Ascending aorta (tissue), 2 donors: ENCODE results near the gene TMEM242. TPM values are rescaled to one million over a fixed set of nuclear protein-coding genes. Genes with fewer than 3 reads are reported as not detected.

Experiments used
- DNase-seq, 2 donors: peaks; one replicate each; pipeline ENCODE4 v3.0.0-alpha.2; 2019; ENCODE audit warnings: low spot score in 2 of 2
- H3K27ac ChIP-seq, 2 donors: fragments of 200-600 bp; sonication (generic); one replicate each; pipeline ENCODE4 v1.5.1; 2016 to 2017; ENCODE audit warnings: mild to moderate bottlenecking in 1 of 2
- H3K27me3 ChIP-seq: fragments of 200-600 bp; sonication (generic); one replicate; pipeline ENCODE4 v1.5.1; 2017
- H3K36me3 ChIP-seq, 2 donors: fragments of 200-600 bp; sonication (generic); one replicate each; pipeline ENCODE4 v1.5.1; 2016
- H3K4me1 ChIP-seq, 2 donors: fragments of 200-600 bp; sonication (generic); one replicate each; pipeline ENCODE4 v1.5.1; 2016 to 2017; ENCODE audit warnings: mild to moderate bottlenecking in 1 of 2
- H3K4me3 ChIP-seq, 2 donors: fragments of 200-600 bp; sonication (generic); one replicate each; pipeline ENCODE4 v1.5.1; 2016 to 2017; ENCODE audit warnings: mild to moderate bottlenecking in 1 of 2
- H3K9me3 ChIP-seq, 2 donors: fragments of 200-600 bp; sonication (generic); one replicate each; pipeline ENCODE4 v1.5.1; 2016
- intact Hi-C: fragments of 100-400 bp; cut with DNase I; formaldehyde crosslinking; loops from one replicate; pipeline ENCODE4 v1.15.1; 2023
- total RNA-seq: library from RNA; depleted of rRNA; stranded (reverse); fragments of >200 nt; gene quantifications from one replicate; pipeline ENCODE4 v1.1.0, GENCODE V29; 2016
- TF ChIP-seq, protein P1 (sequence below), 3 experiments: fragments of 200-600 bp in 2 of 3; fragments of 450-650 bp in 1 of 3; sonication (generic) in 2 of 3; IDR thresholded peaks; one replicate each; pipeline ENCODE4 v1.5.1; 2016 to 2019; ENCODE audit warnings: antibody characterized with exemption in 3 of 3, mild to moderate bottlenecking in 1 of 3, moderate library complexity in 1 of 3

TMEM242 gene
- total RNA-seq, 1 donor from 2014 or later = 2.3 TPM

DNA sequence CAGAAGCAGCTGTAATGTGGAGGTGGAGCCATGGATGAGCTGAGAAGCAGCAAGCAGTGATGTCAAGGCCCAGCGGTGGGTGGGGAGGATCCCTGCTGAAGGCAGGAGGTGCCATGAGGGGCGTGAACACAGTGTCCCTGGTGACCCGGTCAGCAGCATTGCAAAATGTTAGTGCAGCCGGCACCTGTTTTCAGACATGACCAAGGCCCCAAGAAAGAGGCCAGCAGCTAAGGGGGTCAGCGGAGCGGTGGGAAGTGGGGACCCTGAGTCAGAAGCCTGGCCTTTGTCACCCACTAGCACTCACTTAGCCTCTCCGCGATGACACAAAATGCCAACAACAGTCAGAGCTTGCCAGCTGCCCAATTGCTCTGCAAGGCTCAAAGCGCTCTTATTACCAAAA lies 51.9 kb downstream of the TMEM242 start:
- Histone ChIP-seq H3K4me1 (peaks cover 14 to 40% of the 10 kb centered on the region in 2 donors), H3K36me3 (no peaks in the 10 kb centered on the region), H3K4me3 (no peak overlapping the region), H3K27me3 (no peaks in the 10 kb centered on the region), H3K9me3 (no peaks in the 10 kb centered on the region), H3K27ac (peak overlapping the region; percentile 97 to 98)
- TF ChIP-seq, protein P1, sequence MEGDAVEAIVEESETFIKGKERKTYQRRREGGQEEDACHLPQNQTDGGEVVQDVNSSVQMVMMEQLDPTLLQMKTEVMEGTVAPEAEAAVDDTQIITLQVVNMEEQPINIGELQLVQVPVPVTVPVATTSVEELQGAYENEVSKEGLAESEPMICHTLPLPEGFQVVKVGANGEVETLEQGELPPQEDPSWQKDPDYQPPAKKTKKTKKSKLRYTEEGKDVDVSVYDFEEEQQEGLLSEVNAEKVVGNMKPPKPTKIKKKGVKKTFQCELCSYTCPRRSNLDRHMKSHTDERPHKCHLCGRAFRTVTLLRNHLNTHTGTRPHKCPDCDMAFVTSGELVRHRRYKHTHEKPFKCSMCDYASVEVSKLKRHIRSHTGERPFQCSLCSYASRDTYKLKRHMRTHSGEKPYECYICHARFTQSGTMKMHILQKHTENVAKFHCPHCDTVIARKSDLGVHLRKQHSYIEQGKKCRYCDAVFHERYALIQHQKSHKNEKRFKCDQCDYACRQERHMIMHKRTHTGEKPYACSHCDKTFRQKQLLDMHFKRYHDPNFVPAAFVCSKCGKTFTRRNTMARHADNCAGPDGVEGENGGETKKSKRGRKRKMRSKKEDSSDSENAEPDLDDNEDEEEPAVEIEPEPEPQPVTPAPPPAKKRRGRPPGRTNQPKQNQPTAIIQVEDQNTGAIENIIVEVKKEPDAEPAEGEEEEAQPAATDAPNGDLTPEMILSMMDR (IDR thresholded peaks at IDR 0.05) = no peak
- peak in 1 of 2 donors; percentile 59 for DNase-seq
- intact Hi-C loops = loop anchor here (5.0 kb wide), 2 partner anchors 249 to 494 kb away; partner anchors contain the start of gene ARID1B

DNA sequence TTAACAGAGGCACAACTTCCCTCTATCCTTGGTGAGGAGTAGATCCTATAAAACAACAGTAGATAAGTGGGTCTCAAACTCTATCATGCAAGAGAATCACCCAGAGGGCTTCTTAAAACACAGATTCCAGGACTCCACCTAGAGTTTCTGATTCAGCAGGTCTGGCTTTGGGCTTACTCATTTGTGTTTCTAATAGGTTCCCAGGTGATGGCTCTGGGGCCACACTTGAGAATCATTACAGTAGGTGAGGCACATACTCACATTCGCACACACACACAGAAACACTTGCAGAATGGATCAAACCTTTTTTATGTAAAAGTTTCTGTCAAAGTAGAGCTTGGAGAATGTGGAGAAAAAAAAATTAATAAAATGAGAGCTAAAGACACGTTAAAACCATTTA lies 52.4 kb downstream of the TMEM242 start:
- peak in 1 of 2 donors; percentile 50 for DNase-seq
- TF ChIP-seq, protein P1 (IDR thresholded peaks at IDR 0.05) = no peak
- H3K4me1 ChIP-seq = peaks cover 14 to 40% of the 10 kb centered on the region in 2 donors
- H3K27ac ChIP-seq = peak overlapping the region; percentile 97 to 98
- intact Hi-C loops = loop anchor here (5.0 kb wide), 2 partner anchors 249 to 494 kb away; partner anchors contain the start of gene ARID1B
- no peaks in the 10 kb centered on the region for H3K9me3 ChIP-seq
- H3K27me3 ChIP-seq = no peaks in the 10 kb centered on the region
- no peak overlapping the region for H3K4me3 ChIP-seq
- H3K36me3 ChIP-seq = no peaks in the 10 kb centered on the region

DNA sequence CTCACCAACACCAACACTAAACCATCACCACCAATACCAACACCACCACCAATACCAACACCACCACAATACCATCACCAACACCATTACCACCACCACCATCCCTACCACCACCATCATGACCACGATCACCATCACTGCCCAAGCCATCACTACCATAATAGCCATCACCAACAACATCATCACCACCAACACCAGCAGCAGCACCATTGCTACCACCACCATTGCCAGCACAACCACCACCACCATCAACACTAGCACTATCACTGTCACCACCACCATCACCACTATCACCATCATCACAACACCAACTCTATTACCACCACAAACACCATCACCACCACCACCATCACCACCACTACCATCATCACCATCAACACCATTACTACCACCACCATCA lies 53.0 kb downstream of the TMEM242 start:
- intact Hi-C loops = loop anchor here (5.0 kb wide), 2 partner anchors 248 to 493 kb away; partner anchors contain the start of gene ARID1B
- peak in 1 of 2 donors; percentile 9 for DNase-seq
- H3K4me1 ChIP-seq = peaks cover 14 to 35% of the 10 kb centered on the region in 2 donors
- no peaks in the 10 kb centered on the region for H3K36me3 ChIP-seq
- peak overlapping the region in 1 of 2 donors; percentile 82 for H3K27ac ChIP-seq
- no peak overlapping the region for H3K4me3 ChIP-seq
- H3K27me3 ChIP-seq = no peaks in the 10 kb centered on the region
- no peaks in the 10 kb centered on the region for H3K9me3 ChIP-seq
- TF ChIP-seq, protein P1 (IDR thresholded peaks at IDR 0.05) = no peak

DNA sequence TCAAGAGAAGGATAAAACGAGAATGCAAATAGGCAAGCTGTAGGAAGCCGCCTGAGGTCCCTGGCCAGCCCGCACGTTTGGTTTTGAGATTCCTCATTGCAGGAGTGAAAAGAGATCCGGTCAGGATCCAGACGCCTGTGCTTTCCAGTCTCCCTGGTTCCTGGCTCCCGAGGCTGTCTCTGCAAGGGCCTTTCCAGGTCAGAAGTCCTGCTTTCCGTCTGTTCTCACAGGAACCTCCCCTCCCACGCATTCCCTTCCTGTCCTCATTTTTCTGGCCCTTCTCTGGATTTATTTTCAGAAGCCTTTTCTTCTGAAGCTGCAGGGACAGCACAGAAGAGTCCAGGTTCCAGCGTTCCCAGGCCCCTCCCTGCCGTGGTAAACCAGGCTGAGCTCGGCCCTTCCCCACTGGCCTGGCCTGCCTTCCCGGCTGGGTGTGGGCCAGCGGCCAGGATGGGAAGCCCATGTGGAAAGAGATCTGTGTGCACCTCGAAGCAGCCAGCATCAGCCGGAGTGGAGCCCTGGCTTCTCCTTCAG lies 54.0 kb downstream of the TMEM242 start:
- H3K9me3 ChIP-seq = no peaks in the 10 kb centered on the region
- peaks cover 14 to 36% of the 10 kb centered on the region in 2 donors for H3K4me1 ChIP-seq
- TF ChIP-seq, protein P1 (IDR thresholded peaks at IDR 0.05) = no peak
- intact Hi-C loops = no loop called here
- H3K36me3 ChIP-seq = no peaks in the 10 kb centered on the region
- no peaks in the 10 kb centered on the region for H3K27me3 ChIP-seq
- peak overlapping the region; percentile 82 to 90 for H3K27ac ChIP-seq
- peak in 1 of 2 donors; percentile 88 for DNase-seq
- peak overlapping the region in 1 of 2 donors; percentile 27 for H3K4me3 ChIP-seq

DNA sequence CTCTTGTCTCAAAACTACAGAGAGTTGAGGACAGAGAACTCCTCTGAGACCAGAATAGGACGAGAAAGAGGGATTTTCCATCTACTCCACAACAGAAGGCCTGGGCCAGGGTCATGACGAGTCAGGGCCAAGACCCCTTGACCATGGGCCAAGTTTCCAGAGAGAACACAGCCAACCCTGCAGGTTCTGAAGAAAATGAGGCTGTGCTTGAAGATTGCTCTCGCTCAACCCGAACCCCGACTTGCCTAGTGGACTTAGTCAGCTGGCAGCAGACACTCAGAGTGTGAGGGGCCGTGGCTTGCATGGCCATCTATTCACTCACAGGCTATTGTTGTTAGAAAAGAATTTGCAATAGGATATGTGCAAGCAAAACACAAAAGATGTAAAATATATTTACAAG lies 54.5 kb downstream of the TMEM242 start:
- Histone ChIP-seq H3K4me3 (peak overlapping the region in 1 of 2 donors; percentile 27), H3K36me3 (no peaks in the 10 kb centered on the region), H3K27ac (peak overlapping the region; percentile 82 to 90), H3K9me3 (no peaks in the 10 kb centered on the region), H3K27me3 (no peaks in the 10 kb centered on the region), H3K4me1 (peaks cover 14 to 41% of the 10 kb centered on the region in 2 donors)
- TF ChIP-seq, protein P1 (IDR thresholded peaks at IDR 0.05) = no peak
- intact Hi-C loops = no loop called here
- peak in 1 of 2 donors; percentile 63 for DNase-seq
